HG02571 (cell line): ENCODE measurements around the gene PPP2R5C.

Experiments used
- ATAC-seq: cut with Tn5 transposase; IDR thresholded peaks from one replicate; pipeline ENCODE4 v1.9.1; 2021; ENCODE audit warnings: mild to moderate bottlenecking, moderate library complexity; ENCODE audit not compliant: unreplicated experiment

PPP2R5C gene

DNA sequence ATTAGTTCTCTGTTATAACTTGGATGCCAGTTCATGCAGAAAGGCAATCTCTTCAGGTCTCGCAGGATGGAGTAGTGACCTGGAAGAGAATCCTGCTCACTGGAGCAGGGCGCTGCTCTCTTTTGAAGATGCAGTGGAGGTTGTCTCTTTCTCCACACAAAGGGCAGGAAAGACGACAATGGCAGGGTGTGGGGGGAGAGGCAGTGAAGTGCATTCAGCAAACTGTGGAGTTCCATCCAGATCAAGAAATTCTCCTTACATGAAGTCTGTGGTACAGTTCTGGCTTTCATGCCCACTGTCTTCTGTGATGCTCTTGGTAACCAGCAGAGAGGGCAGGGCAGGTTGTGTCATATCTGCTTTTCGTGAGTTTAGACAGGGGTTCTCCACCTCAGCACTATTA lies 6.6 kb upstream of the PPP2R5C start:
- no peak for ATAC-seq

DNA sequence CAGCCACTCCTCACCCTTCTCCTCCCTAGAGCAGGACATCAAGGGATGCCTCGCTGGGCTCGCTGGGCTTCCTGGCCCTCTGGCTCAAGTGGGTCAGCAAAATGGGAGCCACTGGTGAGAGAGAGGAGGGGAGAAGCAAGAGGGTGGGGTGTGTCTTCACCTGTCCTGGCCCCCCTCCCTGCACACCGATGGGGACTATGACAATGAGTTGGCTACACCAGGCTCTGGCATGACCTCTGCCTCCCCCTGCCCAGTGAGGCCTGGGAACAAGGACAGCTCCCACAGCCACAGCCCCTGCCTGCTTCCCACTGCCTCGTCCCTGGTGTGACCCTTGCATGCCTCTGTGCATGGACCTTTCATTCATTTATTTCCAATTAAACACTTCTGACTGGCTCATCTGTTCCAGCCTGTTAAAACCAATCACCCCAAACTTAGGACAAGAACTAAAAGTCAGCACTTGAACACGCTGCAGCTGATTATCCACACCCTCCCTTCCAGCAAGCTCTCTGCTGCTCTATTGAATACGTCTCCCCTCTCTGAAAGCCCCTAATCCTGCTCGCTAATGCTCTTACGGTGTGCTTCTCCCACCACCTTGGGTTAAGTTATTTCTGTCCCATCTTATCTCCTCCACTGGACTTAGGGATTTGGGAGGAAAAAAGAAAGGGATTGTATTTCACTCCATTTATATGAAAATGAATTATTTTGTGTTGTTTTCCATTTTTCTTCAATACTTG lies 5.8 kb upstream of the PPP2R5C start:
- ATAC-seq: no peak

DNA sequence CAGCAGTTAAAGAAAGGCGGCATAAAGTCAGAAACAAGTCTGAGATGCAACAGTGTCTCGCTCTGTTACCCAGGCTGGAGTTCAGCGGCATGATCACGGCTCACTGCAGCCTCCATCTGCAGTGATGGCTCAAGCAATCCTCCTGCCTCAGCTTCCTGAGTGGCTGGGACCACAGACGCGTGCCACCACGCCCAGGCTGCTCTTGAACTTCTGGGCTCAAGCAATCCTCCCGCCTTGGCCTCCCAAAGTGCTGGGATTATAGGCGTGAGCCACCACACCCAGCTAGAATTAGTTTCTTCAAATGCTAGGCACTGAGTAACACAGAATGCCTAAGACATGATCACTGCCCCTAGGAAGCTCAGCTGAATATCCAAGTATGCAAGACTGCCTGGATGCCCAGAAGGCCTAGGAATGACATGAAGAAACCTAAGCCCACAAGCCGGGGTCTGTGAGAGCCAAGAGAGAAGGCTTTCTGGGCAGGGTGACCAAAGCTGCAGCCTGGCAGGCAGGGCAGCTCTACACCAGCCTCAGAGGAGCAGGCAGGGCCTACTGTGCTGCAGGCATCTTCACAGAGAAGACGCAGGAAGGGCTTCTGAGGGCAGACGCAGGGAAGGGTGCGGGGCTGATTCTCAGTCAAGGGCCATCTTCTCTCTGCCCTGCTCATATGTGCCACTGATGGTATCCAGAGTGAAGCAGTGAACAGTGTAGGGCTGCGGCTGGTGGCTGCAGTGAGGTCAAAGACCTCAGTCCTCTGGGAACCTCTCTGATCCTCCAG lies 4.3 kb upstream of the PPP2R5C start:
- ATAC-seq: no peak

DNA sequence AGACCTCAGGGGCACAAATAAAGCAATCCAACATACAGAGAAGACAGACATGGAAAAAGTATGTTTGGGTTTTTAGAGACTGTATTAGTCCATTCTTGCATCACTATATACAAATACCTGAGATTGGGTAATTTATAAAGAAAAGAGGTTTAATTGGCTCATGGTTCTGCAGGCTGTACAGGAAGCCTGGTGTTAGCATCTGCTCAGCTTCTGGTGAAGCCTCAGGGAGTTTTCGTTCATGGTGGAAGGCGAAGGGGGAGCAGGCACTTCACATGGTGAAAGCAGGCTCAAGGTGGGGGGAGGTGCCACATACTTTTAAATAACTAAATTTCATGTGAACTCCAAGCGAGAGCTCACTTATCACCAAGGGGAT lies 3.7 kb upstream of the PPP2R5C start:
- ATAC-seq: no peak

DNA sequence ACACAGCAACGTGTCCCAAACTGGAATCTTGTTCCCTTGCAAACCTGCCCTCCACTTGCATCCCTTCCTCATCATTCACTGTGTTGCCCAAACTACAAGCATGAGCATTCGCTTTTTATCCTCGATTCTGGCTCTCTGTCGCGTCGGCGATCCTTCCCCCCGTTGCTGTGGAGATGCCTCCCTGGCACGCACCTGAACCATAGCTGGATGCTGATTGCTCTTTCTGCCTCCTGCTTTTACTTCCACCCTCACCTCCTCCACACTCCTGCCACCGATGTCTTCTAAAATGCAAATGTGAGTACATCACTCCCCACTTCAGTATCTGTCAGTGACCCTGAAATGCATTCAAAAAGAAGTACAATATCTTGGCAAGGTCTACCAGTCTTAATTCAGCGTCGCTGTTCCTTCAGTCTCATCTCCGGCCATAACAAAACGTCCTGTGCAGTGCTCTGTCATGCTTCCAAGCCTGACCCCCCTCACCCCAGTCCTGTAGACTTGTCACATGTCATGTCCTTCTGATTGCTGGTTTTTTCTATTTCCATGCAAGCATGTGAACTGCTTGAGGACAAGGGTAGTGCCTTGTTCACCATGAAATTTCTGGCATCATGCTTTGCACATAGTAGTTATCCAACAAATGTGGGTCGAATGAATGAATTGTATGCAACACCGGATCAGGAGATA lies 2.5 kb upstream of the PPP2R5C start:
- ATAC-seq: no peak

DNA sequence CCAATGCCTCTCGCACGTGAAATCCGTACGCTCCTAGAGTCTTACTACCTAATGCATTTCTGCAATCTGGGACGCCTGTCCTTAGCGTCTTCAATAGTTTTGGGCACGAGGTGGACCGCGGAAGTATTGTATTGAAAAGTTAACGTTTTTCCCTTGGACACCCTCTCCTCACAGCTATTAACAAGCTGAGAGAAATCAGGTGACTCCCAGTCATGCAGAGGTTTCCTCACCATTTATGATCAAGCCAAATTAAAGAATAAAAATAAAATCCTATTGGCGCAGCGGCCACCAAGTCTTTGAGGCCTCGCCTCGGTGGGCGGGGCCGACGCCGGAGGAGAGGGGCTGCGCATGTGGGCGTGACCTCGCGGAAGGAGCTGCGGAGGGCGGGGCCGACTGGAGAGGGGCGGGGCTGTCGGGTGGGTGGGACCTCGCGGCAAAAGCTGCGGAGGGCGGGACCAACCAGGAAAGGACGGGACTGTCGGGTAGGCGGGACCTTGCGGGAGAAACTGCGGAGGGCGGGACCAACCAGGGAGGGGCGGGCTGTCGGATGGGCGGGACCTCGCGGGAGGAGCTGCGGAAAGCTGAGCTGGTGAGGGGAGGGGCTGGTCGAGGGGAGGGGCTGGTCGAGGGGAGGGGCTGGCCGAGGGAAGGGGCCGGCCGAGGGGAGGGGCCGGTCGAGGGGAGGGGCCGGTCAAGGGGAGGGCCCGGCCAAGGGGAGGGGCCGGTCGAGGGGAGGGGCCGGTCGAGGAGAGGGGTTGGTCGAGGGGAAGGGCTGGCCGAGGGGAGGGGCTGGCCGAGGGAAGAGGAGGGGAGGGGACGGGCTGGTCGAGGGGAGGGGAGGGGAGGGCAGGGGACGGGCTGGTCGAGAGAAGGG lies 1.1 kb upstream of the PPP2R5C start:
- peak; percentile 44 for ATAC-seq

DNA sequence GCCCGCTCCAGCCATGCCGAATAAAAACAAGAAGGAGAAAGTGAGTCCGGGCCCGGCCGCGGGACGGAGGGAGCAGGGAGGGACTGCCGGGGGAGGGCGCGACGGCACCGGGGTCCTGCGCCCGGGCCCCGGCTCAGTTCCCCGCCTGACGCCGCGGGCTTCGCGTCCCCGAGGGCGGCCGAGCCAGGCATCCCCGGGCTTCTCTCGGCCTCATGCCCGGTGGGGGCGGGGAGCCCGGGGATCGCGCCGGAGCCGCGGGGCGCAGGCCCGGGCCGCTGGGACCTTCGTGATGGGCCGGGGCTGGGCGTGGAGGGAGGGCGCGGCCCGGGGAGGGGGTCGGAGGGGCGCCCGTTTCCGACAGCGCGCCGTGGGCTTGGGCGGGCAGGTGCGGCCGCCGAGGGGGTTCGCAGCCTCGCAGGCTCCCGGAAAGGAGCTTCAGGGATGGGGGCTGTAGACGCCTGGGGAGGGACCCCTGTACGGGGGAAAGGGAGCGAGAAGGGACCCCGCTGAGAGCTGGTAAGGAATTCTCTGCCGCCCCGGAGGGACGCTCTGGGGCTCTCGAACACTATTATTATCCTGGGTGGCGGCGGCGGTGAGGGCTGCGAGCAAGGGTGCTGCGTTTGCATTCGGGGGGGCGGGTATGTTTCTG lies 496 bp downstream of the PPP2R5C start:
- peak; percentile 23 for ATAC-seq

DNA sequence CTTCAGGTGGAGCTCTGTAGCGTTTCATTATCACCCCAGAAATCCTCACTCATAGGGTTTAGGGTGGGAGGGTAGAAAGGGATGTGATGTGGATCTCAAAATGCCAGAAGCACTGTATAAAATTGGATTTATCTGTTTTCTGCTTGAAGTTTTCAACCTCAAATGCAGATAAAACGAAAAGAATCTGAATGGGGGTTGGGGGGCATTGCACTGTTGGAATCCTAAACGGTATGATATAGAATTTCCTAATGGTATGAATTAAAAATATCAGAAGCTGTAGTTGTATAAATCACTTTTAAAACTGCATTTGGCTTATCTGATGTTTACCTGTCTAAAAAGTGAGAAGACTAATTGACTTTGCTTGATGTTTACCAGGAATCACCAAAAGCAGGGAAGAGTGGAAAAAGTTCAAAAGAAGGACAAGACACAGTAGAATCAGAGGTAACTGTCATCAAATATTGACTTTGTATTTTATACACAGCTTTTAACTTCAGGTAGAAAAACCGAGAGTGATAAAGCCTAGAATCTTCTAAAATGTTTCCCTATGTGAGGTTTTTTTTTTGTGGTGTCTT lies 1.1 kb downstream of the PPP2R5C start:
- no peak for ATAC-seq

DNA sequence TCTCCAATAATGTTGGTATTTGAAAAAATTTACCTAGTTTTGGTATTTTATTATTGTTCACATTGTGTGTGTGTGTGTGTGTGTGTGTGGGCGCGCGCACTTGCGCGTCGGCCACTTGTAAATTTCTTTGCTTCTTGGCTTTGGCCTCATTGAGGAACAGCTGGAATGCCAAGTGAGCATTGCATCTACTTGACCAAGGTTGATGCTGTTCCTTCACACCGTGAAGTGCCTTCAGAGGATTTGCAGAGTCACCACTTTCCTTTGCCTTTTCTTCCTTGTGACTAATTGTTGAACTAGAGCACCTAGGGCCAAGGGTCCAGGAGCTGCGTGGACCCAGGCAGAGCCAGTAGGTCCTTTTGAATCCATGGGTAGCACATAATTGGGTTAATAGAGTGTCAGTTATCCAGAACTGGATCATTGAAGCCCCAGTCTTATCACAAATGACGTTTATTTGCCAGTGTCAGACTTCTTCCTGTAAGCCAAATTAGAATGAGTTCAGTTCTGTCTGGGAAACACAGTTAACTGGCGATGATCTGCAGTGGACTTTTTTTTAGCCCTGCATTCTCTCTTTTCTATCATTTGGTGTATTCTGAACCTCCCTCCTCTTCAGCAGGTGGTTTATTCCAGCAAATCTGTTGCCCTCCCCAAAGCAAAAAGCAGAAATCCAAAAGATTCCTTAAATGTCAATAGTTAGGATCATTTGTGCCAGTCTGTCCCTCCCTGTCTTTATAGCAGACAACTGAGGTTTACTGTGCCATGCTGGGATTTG lies 2.6 kb downstream of the PPP2R5C start:
- no peak for ATAC-seq

DNA sequence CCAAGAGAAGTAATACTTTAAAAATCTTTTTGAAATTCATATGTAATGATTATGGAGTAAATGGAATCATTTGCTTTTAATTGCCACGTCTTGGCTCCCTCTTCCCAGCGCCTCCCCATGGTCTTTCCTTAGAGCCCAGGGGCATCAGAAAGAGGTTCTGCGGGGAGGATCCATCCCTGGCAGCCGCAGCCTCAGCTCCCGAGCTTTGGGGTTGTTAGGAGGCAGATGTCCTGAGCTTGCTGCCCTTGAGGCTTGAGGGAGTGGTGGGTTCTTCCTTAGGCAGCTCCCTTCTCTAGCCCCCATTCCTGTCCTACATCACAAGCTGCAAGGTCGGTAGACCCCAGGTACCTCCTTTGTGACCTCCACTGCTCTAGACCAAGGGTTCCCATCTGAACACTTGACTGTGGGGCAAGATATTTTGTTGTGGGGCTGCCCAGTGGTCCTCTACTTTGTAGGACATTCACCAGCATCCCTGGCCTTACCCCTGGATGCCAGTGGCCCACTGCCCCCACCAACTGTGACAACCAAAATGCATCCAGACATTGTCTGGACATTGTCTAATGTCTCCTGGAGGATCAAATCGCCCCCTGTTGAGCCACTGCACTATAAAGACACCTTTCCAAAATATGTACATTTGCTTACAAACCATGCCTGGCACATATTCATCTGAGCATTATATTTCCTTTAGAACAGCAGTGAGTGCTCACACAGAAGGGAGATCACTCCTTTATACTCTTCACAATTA lies 6.3 kb downstream of the PPP2R5C start:
- ATAC-seq: no peak

DNA sequence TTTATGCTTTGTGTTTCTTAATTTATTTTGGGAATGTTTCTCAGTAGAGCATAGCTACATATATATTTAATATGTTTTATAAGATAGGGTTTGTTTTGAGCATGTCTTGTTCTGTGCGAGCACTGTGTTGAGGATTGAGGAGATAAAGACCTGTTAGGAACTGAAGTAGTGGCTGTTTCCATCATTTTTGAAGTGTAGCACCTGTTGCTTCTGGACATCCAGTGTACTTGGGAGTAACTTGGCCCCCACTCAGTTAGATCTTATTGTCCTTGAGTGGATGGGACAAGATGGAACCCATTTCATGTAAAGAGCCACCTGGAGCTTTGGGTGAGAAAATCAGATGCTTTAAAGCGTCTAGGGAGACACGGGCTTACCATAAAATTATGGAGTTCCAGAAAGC lies 8.7 kb downstream of the PPP2R5C start:
- ATAC-seq: no peak

DNA sequence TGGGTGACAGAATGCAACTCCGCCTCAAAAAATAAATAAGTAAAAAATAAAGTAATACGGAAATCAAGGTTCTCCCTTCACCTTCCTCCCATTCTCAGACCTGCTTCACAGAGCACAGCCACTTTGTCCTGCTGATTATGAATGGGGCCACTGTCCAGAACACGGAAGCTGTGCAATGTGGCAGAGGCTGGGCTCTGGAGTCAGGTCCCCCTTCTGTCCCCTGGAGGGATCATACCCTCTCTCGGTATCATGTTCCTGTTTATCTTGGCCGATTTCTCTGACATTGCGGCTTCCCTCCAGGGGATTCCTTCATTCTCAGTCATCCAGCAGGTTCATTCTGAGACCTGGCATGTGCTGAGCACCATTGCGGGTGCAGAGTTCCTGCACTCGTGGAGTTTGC lies 11.3 kb downstream of the PPP2R5C start:
- no peak for ATAC-seq

DNA sequence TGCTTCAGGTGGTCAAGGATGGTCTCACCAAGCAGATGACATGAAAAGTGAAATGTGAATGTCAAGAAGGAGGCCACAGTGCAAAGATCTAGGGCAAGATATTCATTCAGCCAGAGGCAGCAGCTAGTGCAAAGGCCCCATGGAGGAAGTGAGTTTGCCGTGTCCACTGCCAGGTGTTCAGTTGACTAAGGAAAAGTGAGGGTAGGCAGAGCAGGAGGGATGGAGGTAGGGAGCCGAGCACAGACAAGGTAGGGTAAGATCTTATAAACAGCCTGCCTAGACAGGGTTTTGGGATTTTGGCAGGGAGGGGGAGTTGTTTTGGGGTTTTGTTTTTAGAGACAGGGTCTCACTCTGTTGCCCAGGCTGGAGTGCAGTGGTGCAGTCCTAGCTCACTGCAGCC lies 11.9 kb downstream of the PPP2R5C start:
- ATAC-seq: no peak

DNA sequence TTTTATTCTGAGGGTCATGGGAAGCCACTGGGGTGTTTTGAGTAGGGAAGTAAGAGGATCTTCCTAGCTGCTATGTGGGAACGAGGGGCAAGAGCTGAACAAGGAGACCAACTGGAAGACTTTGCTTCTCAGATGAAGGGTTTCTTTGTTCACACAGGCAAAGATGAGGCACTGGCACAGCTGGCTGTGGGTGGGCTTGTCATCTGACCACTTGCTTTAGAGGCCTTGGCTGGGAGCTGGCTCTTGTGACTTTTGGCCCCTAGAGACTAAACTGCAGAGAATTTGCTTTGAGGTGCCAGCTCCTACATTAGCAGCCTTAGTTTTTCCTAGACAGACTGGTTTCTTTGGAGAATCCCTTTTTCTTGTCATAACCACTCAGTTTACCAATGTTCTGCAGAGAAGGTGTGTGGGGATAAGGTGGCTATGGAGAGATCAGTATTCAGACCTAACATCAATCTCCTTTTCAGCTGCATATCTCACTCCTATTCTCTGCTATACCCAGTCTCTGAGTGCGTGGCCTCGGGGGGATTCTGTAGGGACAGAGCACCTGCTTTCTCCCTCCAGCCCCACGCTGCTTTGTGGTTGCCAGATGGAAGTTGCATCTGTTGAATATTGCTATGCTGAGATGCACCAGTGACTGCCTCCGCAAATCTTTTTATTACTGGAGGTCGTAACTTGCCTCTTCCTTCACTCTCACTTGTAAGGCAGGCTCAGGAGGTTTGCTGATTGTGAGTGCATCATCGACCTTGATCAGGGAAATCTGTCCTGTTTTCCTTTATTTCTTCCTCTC lies 12.7 kb downstream of the PPP2R5C start:
- no peak for ATAC-seq

DNA sequence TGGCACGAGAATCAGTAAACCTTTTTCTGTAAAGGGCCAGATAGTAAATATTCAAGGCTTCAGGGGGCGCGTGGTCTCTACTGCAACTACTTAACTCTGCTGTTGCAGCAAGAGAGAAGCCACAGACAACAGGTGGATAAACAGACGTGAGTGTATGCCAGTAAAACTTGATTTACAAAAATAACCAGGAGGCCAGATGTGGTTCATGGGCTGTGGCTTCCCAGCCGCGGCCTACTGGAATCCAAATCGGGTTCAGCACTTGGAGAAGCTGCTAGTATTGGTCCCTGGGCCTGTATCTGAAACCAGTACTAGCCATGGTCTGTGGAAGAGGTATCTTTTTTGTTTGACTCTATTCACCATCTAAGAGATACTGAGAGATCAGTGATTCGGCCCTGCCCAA lies 13.3 kb downstream of the PPP2R5C start:
- no peak for ATAC-seq

DNA sequence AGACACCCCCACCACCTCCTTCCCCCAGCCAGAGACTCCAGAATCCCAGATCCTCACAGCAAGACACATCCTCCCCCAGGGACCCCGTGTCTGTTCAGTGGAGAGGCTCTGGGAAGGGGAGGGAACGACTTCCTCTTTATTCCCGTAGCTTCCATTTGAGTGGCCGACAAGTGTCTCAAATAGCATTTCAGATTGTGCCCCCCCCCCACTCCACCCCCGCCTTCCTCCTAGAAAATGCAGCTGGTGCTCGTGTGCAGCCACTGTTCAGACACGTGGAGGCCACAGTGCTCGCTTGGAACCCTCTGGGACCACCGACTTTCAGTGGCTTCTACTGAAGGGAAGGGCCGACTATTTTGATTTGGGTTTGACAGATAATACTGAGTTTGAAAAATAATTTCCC lies 14.3 kb downstream of the PPP2R5C start:
- ATAC-seq: no peak

DNA sequence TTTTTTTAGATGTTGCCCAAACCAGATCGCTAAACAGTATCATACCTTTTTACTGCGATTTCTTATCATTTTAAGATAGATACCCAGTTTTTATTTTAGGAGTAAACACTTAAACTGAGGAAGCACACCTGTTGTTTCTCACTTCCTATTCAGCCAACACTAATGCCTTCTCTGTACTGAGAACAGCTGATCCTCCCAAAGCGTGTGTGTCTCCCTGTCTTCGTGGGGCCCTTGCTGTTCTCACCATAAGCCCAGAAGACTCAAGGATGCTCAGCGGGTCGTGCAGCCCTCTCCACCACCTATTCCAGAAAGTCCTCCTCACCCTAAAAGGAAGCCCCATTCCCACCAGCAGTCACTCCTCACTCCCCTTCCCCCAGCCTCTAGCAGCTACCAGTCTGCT lies 14.8 kb downstream of the PPP2R5C start:
- ATAC-seq: no peak

DNA sequence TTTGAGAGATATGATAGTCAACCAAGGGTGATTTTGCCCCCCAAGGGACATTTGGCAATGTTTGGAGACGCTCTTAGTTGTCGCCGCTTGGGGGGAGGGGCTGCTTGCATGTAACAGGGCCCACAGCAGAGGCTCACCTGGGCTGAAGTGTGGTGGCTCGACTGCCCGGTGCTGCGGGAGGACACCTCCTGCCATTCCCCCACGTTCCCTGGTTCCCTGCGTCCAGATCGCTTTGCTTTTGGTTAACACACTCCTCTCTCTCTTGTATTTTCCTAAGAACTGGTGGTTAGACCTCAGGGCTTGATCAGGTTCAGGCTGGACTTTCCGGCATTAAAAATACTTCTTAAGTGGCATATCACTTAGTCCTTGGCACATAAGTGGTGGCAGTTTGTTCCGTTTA lies 18.9 kb downstream of the PPP2R5C start:
- ATAC-seq: no peak
